T-helper 1 cell (primary cell): ENCODE data around the gene LYRM1.
"Not testable (repeated sequence)": the region's sequence is repeated elsewhere in the genome, so short reads cannot be mapped to it uniquely, and the experiment has no call there.

Experiments
- DNase-seq, 5 donors: peaks; one replicate each; pipeline ENCODE4 v3.0.0-alpha.2; 2012 to 2020

LYRM1 gene

GRCh38 chr16:20902426-20902825 lies 1.9 kb downstream of the LYRM1 start:
- DNase-seq, result no peak

GRCh38 chr16:20903116-20903898 lies 2.7 kb downstream of the LYRM1 start:
- no peak for DNase-seq

GRCh38 chr16:20903899-20904506 lies 3.4 kb downstream of the LYRM1 start:
- DNase-seq, result no peak

GRCh38 chr16:20904507-20905081 lies 4.0 kb downstream of the LYRM1 start:
- peak in 2 of 5 donors; percentile 18 to 81 for DNase-seq

- DNase-seq, result no peak
Measured at GRCh38 chr16:20905576-20905975, 5.0 kb downstream of the LYRM1 start.

GRCh38 chr16:20906341-20907255 lies 6.0 kb downstream of the LYRM1 start:
- DNase-seq, result no peak

- DNase-seq, result peak in 1 of 5 donors; percentile 78
Measured at GRCh38 chr16:20910781-20911321, 10.3 kb downstream of the LYRM1 start.

- no peak for DNase-seq
Measured at GRCh38 chr16:20911361-20911760, 10.8 kb downstream of the LYRM1 start.

GRCh38 chr16:20916289-20916688 lies 15.7 kb downstream of the LYRM1 start:
- no peak for DNase-seq

GRCh38 chr16:20916942-20917341 lies 16.4 kb downstream of the LYRM1 start:
- no peak for DNase-seq

- DNase-seq, result peak in 1 of 5 donors; percentile 38
Measured at GRCh38 chr16:20918486-20919239, 18.1 kb downstream of the LYRM1 start.

- no peak for DNase-seq
Measured at GRCh38 chr16:20920091-20920490, 19.5 kb downstream of the LYRM1 start.

- DNase-seq, result no peak
Measured at GRCh38 chr16:20920799-20921198, 20.2 kb downstream of the LYRM1 start.

GRCh38 chr16:20923876-20924275 lies 23.3 kb downstream of the LYRM1 start:
- no peak for DNase-seq

GRCh38 chr16:20925751-20926150 lies 25.2 kb downstream of the LYRM1 start:
- DNase-seq, result no peak

- no peak for DNase-seq
Measured at GRCh38 chr16:20928774-20929411, 28.3 kb downstream of the LYRM1 start.

GRCh38 chr16:20929676-20930364 lies 29.2 kb downstream of the LYRM1 start:
- DNase-seq, result not testable (repeated sequence)

- no peak for DNase-seq
Measured at GRCh38 chr16:20930365-20930690, 29.8 kb downstream of the LYRM1 start.

GRCh38 chr16:20931066-20931600 lies 30.6 kb downstream of the LYRM1 start:
- DNase-seq, result no peak

- DNase-seq, result no peak
Measured at GRCh38 chr16:20933589-20933988, 33.0 kb downstream of the LYRM1 start.

GRCh38 chr16:20937736-20938135 lies 37.2 kb downstream of the LYRM1 start:
- DNase-seq, result no peak
